Esophagus mucosa (tissue), 1 donor: ENCODE results near the gene MRPL55. TPM values are rescaled to one million over a fixed set of nuclear protein-coding genes. Genes with fewer than 3 reads are reported as not detected.

Experiments used
- ATAC-seq: fragments of 200-7000 bp; cut with Tn5 transposase; one replicate; pipeline ENCODE4 v1.9.1; 2020
- total RNA-seq: library from RNA; stranded (reverse); gene quantifications from one replicate; pipeline ENCODE4 v1.2.4, GENCODE V29; 2023
- donor health status: DM: yes; HTN: yes; CAD: no.

The MRPL55 gene
- total RNA-seq, 1 donor from 2014 or later: 29.0 TPM

- no peak for ATAC-seq
These were observed 38.7 kb upstream of the MRPL55 start for GRCh38 chr1:228147768-228148167.

GRCh38 chr1:228147151-228147693, 38.1 kb upstream of the MRPL55 start:
- ATAC-seq: no peak

DNA sequence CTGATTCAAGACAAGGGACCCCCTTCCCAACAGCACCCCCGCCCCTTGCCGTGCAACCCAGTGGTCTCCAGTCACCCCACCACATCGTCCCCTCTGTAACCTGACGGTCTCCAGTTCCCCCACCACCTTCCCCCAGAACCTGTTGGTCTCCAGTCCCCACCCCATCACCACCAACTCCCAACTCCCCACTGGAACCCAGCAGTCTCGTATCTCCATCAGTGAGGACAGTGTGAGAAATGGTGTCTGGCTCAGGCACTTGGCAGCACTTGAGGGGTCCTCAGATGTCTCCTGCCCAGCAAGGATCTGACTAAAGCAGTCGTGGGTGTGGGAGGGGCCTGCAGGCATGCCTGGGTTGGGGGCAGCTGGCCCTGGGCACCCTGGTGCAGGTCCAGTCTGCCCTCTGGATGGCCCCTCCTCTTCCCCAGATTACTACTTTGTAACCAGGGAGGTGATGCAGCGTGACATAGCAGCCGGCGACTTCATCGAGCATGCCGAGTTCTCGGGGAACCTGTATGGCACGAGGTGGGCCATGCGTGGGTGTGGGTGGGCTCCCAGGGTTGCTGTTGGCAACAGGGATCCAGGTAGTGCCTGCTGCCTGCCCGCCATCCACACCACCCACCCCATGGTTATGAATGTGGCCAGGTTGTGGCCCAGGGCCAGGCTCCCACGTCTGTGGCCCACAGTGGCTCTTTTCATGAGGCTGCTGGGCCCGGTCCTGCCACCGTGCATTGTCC, 37.5 kb upstream of the MRPL55 start:
- no peak for ATAC-seq

GRCh38 chr1:228145463-228146416, 36.6 kb upstream of the MRPL55 start:
- no peak for ATAC-seq

DNA sequence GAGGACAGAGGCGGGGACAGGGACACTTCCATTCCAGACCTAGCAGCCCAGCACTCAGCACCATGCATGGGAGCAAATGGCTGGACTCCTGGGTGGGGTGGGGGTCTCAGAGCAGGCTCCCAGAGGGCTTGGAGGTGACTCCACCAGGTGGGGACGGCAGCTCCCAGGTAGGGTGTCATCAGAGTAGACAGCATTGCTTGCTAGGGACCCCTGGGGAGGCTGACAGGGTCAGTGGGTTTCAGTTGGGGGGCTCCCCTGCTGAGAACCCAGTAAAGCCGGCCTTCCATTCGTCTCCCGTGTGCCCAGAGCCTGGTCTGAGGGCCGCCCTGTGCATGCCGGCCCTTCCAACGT, 35.9 kb upstream of the MRPL55 start:
- no peak for ATAC-seq

DNA sequence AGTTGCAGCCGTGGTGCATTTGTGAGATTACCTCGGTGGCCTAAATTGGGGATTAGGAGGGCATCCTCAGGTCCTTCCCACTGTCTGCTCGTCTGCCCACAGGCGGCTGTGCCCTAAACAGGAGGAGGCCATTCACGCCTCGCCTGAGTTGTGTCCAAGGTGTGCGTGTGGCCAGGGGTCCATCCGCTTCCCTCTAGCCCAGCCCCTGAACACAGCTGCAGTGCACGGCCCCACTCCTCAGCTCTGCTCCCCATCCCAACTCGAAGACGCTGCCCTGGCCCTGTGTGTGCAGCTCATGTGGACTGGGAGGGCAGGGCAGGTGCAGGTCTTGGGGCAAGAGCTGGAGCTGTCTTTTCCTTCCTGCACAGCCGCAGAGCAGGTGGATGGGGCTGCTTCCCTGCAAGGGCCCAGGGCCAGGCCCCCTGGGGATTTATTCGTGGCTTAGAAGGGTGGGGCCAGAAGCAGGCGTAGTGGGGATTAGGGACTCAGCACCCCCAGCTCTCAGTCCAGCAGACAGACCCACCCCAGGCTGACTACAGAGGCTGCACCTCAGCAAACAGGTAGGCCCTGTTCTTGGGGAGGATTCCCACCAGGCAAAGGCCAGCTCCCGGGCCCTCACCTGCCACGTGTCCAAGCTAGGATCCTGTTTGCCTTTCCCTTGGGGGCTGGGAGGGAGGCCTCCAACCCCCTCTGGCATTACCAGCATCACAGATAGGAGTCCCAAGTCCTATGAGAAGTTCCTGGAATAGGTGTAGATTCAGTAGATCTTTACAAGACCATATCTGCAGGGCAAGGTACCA, 35.3 kb upstream of the MRPL55 start:
- ATAC-seq: peak; percentile 27

- no peak for ATAC-seq
These were observed 34.5 kb upstream of the MRPL55 start for GRCh38 chr1:228143480-228144192.

- no peak for ATAC-seq
These were observed 33.6 kb upstream of the MRPL55 start for GRCh38 chr1:228142701-228143136.

DNA sequence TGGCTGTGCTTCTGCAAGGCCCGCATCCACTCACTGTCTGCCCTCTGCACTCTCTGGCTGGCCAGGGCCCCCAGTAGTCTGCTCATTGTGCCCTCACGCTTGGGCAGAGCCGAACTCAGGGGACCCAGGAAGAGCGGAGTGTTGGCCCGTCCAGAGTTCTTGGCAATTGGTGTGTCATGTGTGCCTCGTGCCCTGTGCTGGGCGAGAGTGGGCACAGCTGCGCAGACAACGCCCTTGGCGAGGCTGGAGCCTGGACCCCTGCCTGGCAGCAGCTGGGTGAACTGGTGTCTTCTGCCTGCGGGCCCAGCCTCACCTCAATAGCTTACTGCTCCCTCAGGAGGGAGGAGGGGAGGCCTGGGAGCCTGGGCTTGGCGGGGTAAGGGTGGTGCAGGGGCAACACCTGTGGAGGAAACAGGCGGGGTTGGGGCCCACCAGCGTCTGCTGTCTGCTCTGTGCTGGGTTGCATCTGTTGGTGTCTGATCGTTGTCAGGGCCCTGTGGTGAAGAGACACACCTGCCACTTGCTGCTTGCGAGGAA, 33.1 kb upstream of the MRPL55 start:
- ATAC-seq: no peak

- peak; percentile 0 for ATAC-seq
These were observed 32.3 kb upstream of the MRPL55 start for GRCh38 chr1:228141226-228142044.

DNA sequence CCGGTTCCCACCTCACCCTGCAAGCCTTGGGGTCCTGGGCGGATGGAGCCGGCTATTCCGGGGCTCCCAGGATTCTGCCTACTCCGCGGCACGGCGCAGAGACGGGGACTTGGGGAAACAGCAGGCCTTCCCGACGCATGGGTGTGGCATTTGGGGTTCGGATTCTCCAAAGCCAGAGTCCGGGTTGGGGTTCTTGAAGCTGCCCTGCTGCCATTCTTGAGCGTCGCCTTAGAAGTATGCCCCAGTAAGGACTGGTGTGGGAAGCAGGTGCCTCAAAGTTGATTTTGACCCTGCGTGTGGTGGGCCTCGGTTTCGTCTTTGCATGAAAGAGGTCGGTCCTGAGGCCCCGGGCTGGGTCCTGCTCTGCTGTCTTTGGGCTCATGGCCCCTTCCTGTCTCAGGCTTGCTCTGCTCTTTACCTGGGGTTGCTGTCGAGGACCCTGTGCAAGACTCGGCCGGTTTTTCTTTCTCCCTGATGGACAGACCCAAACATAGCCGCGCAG, 31.7 kb upstream of the MRPL55 start:
- ATAC-seq: no peak

GRCh38 chr1:228139931-228140723, 31.0 kb upstream of the MRPL55 start, which contains the start of gene GUK1:
TSS of gene GUK1 (plus strand) at chr1:228140279. CDS start at chr1:228140303, 24 bp downstream.
- peak; percentile 90 for ATAC-seq

DNA sequence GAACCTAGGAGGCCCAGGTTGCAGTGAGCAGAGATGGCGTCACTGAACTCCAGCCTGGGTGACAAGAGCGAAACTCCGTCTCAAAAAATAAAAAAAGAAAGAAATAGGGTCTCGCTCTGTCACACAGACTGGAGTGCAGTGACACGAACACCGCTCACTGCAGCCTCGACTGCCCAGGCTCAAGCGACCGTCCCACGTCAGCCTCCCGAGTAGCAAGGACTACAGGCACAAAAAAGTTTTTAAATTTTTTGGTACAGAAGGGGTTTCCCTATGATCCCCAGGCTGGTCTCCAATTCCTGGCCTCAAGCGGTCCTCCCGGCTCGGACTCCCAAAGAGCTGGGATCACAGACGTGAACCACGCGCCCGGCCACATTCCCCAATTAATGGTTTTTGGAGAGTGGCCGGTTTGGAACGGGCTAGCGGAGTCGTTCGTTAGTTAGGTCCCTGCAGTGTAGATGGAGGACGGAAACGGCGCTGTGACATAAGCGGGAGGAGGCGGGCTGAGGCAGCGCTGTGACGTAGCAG, 30.4 kb upstream of the MRPL55 start:
- no peak for ATAC-seq

- ATAC-seq: no peak
These were observed 27.8 kb upstream of the MRPL55 start for GRCh38 chr1:228136901-228137300.

GRCh38 chr1:228134591-228134990, 25.5 kb upstream of the MRPL55 start:
- no peak for ATAC-seq

- peak; percentile 37 for ATAC-seq
These were observed 22.7 kb upstream of the MRPL55 start for GRCh38 chr1:228131766-228132165.

DNA sequence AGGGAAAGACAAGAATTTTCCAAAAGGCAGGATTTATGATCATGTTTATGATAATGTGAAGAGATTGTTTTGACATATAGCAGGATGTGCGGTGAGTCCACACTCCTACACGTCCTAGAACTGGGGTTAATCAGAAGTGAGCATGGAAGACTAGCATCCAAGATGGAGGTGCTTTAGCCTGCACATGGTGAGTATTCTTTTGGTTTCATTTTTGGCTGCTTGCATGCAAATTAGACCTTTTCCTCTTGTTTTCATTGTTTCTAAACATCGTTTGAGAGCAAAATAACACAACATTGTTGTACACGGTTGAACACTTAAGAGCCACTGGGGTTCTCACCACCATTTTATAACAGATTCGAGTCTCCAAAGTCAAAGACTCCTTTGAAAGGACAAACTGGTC, 16.1 kb upstream of the MRPL55 start:
- ATAC-seq: no peak

- no peak for ATAC-seq
These were observed 14.4 kb upstream of the MRPL55 start for GRCh38 chr1:228123505-228123904.

DNA sequence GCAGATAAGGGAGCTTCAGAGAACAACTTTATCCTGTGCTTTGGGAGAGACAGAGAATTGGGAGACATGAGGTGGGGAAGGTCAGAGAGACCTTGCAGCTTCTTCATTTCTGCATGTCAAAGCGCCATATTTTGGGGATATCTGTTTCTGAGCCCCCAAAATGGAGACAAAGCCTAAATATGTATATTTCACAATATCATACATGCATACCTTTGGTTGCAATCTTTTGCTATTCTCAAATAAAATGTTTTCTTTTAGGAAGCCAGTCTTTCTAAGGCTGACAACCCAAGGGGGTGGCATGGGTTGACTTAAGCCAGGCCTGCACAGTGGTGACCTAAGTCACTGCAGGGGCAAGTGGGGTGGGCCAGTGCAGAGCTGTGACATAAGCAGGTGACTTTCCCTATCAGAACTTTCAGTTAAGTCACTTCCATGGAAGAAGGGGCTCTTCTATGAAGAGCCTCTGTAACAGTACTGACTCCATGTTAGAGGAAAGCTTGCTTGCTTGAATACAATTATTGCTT, 13.9 kb upstream of the MRPL55 start:
- no peak for ATAC-seq
